GM21619 (cell line): ENCODE measurements around the gene CDKN1A.

Experiments used
- ATAC-seq: cut with Tn5 transposase; IDR thresholded peaks from one replicate; pipeline ENCODE4 v1.9.1; 2021; ENCODE audit not compliant: unreplicated experiment

CDKN1A gene

DNA sequence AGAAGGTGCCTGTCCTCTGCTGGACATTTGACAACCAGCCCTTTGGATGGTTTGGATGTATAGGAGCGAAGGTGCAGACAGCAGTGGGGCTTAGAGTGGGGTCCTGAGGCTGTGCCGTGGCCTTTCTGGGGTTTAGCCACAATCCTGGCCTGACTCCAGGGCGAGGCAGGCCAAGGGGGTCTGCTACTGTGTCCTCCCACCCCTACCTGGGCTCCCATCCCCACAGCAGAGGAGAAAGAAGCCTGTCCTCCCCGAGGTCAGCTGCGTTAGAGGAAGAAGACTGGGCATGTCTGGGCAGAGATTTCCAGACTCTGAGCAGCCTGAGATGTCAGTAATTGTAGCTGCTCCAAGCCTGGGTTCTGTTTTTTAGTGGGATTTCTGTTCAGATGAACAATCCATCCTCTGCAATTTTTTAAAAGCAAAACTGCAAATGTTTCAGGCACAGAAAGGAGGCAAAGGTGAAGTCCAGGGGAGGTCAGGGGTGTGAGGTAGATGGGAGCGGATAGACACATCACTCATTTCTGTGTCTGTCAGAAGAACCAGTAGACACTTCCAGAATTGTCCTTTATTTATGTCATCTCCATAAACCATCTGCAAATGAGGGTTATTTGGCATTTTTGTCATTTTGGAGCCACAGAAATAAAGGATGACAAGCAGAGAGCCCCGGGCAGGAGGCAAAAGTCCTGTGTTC is 1.3 kb upstream of the CDKN1A start:
- no peak for ATAC-seq

GRCh38 chr6:36677753-36678487 is 594 bp upstream of the CDKN1A start:
- no peak for ATAC-seq

- no peak for ATAC-seq
Measured at GRCh38 chr6:36679043-36679833, 724 bp downstream of the CDKN1A start.

DNA sequence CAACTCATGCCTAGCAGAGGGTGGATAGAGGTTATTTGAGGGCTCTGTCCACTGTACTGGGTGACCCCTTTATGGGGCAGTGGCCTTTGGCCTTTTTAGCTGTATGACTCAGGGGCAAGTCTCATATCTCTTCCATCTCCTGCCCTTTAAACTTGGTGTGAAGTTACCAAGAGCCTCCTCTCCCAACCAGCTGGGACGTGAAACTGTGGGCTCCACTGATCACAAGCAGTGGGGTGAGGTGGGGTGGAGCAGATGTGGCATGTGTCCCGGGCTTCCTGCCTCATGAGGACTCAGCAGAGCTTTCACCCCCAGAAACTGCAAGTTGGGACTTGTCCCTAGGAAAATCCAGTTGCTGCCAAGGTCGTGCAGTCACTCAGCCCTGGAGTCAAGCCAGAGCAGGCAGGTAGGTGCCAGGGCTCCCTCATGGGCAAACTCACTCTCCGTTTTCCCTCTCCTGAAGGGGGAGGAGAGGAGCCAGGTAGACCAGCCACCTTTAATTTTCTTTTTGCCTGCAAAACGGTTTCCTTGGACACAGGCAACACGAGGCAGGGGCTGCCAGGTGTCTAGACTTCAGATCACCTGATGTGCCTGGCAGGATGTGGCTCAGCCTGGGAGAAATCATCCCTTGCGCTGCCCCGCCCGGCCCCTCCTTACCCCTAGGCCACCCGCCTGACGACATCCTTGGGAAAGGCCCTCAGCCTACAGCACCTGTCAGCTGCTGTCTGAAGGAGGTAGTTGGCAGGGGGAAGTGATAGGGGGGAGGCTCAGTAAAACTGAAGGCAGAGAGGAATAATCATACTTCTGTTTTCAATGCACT is 4.0 kb downstream of the CDKN1A start:
- peak; percentile 24 for ATAC-seq

DNA sequence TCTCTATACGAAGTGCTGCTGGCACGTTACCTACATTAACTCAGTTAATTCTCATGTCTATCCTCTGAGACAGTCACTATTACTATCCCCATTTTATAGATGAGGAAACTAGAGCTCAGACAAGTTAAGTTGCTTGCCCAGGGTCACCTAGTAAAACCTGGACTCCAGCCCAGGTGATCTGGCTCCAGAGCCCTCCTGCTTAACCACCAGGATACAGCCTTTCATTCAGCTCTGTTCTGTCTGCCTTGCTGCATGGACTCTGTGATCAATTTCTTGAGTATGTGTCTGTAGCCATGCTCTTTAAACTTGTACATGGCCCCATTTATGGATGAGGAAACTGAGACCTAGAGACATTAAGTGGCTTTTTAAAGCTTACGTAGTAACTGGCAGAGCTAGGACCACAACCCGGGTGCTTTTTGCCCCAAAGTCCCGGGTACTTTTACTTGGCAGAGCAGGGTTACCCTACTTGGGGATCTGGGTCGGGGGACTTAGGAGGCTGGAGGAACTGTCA is 4.7 kb downstream of the CDKN1A start:
- ATAC-seq = no peak

GRCh38 chr6:36683656-36684446 is 5.3 kb downstream of the CDKN1A start:
- no peak for ATAC-seq

DNA sequence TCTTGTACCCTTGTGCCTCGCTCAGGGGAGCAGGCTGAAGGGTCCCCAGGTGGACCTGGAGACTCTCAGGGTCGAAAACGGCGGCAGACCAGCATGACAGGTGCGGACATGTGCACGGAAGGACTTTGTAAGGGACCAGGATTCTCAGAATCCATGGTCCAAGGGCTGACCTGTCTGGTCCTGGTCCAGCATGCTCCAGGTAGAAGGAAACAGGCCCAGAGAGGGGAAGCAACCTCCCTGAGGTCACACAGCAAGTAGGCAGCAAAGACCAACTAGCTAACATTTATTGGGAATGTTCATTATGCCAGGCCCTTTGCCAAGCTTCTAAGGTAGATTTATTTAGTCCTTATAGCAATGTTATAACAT is 5.9 kb downstream of the CDKN1A start:
- no peak for ATAC-seq

DNA sequence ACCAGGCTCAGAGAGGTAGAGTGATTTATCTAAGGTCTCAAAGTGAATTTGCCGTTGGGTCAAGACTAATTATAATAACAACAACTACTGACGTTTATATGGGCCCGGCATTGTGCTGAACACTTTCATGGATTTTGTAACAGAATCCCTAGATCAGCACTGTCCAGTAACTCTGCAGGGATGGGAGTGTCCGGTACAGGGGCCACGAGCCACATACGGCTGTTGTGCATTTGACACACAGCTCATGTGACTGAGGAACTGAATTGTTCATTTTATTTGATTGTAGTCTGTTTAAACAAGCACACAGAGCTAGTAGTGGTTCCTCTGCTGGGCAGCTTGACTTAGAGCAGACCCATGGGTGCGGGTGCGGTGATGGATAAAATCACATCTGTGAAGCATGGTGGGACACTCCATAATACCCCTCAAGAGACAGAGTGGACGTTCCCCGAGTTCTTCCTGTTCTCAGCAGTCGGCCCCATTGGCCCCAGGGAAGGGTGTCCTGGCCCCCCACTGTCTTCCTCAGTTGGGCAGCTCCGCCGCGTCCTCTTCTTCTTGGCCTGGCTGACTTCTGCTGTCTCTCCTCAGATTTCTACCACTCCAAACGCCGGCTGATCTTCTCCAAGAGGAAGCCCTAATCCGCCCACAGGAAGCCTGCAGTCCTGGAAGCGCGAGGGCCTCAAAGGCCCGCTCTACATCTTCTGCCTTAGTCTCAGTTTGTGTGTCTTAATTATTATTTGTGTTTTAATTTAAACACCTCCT is 6.8 kb downstream of the CDKN1A start:
- no peak for ATAC-seq

- no peak for ATAC-seq
Measured at GRCh38 chr6:36685926-36686667, 7.6 kb downstream of the CDKN1A start.

DNA sequence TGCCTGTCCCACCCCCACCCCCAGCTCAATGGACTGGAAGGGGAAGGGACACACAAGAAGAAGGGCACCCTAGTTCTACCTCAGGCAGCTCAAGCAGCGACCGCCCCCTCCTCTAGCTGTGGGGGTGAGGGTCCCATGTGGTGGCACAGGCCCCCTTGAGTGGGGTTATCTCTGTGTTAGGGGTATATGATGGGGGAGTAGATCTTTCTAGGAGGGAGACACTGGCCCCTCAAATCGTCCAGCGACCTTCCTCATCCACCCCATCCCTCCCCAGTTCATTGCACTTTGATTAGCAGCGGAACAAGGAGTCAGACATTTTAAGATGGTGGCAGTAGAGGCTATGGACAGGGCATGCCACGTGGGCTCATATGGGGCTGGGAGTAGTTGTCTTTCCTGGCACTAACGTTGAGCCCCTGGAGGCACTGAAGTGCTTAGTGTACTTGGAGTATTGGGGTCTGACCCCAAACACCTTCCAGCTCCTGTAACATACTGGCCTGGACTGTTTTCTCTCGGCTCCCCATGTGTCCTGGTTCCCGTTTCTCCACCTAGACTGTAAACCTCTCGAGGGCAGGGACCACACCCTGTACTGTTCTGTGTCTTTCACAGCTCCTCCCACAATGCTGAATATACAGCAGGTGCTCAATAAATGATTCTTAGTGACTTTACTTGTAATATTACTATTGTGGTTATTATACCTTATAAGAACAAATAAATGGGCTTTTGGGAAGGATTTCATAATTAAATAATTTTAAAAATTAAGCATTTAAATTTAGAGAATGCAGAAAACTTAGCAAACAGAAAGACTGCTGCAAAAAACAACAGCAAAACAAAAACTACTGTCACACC is 8.4 kb downstream of the CDKN1A start:
- no peak for ATAC-seq

DNA sequence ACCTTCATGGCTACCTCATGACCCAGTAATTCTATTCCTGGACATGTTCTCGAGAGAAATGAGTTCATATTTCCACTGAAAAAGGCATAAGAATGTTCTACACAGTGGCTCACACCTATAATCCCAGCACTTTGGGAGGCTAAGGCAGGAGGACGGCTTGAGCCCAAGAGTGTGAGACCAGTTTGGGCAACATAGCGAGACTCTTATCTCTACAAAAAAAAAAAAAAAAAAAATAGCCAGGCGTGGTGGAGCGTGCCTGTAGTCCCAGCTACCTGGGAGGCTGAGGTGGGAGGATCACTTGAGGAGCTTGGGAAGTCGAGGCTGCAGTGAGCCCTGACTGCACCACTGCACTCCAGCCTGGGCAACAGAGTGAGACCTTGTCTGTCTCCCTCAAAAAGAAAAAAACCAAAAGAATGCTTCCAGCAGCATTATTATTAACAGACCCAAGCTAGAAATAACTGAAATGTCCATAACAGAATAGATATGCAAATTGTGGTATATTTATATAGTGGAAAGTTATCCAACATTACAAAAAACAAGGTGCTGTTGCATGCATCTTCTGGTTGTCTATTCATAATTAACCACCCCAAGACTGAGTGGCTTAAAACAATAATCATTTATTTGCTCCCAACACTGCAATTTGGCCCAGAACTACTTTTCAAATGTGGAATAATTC is 9.7 kb downstream of the CDKN1A start:
- ATAC-seq = no peak

- ATAC-seq = no peak
Measured at GRCh38 chr6:36688739-36689075, 10.2 kb downstream of the CDKN1A start.

GRCh38 chr6:36691011-36691410 is 12.5 kb downstream of the CDKN1A start:
- no peak for ATAC-seq

- no peak for ATAC-seq
Measured at GRCh38 chr6:36691612-36692011, 13.1 kb downstream of the CDKN1A start.

DNA sequence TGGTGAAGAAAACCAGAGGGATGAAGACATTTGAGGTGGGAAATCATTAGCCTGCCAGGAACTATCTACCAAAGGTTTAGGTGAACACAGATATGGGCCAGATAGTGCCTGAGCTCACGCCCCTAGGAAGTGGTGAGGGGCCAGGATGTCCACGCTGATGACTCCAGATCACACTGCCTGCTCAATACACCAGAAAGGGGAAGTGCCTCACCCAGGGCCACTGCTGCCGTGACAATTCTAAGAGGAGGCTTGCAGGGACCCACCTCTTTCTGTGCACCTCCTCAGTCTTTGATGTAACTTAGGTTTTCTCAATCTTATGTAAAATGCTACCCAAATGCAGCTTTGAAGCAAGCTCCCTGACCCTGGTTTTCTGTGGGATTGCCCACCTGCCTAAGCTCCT is 13.7 kb downstream of the CDKN1A start:
- ATAC-seq = no peak

- no peak for ATAC-seq
Measured at GRCh38 chr6:36692861-36693702, 14.6 kb downstream of the CDKN1A start.
